NCI-H748 treated with DMSO at 0.1 percent for 48 hours (cell line): ENCODE results near the gene VPS18.

Source experiments
- DNase-seq: peaks from one replicate; lab custom pipeline; 2025; lab: John Stamatoyannopoulos, UW

The VPS18 gene

GRCh38 chr15:40923551-40923950 lies 29.3 kb downstream of the VPS18 start:
- no peak for DNase-seq

GRCh38 chr15:40925495-40925862 lies 31.2 kb downstream of the VPS18 start:
- no peak for DNase-seq

- peak; percentile 17 for DNase-seq
Measured at GRCh38 chr15:40925863-40926658, 31.8 kb downstream of the VPS18 start.

GRCh38 chr15:40926659-40927494 lies 32.6 kb downstream of the VPS18 start:
- no peak for DNase-seq

- DNase-seq = peak; percentile 18
Measured at GRCh38 chr15:40927495-40927872, 33.2 kb downstream of the VPS18 start.

- DNase-seq = peak; percentile 88
Measured at GRCh38 chr15:40927873-40928806, 33.9 kb downstream of the VPS18 start.

GRCh38 chr15:40928821-40929659 lies 34.8 kb downstream of the VPS18 start, which contains the start of gene DLL4:
Gene DLL4 (plus strand): TSS chr15:40929340. CDS start chr15:40929669, 329 bp downstream.
- peak; percentile 83 for DNase-seq

- no peak for DNase-seq
Measured at GRCh38 chr15:40929660-40930429, 35.6 kb downstream of the VPS18 start.

GRCh38 chr15:40930430-40931299 lies 36.4 kb downstream of the VPS18 start:
- peak; percentile 27 for DNase-seq

- DNase-seq = no peak
Measured at GRCh38 chr15:40931300-40932142, 37.3 kb downstream of the VPS18 start.

GRCh38 chr15:40932156-40932555 lies 37.9 kb downstream of the VPS18 start:
- DNase-seq = no peak

- peak; percentile 21 for DNase-seq
Measured at GRCh38 chr15:40932649-40933516, 38.6 kb downstream of the VPS18 start.

- no peak for DNase-seq
Measured at GRCh38 chr15:40933517-40933902, 39.3 kb downstream of the VPS18 start.

GRCh38 chr15:40934457-40934856 lies 40.2 kb downstream of the VPS18 start:
- no peak for DNase-seq

GRCh38 chr15:40936234-40936708 lies 42.0 kb downstream of the VPS18 start:
- no peak for DNase-seq

GRCh38 chr15:40936709-40937666 lies 42.7 kb downstream of the VPS18 start:
- no peak for DNase-seq
